K562 treated with DMSO at 1 percent for 12 hours (cell line): Measurements from ENCODE around the gene ZNF274. TPM values are rescaled to one million over a fixed set of nuclear protein-coding genes. Genes with fewer than 3 reads are reported as not detected.

Experiments
- total RNA-seq: library from RNA; unstranded; fragments of 300-600 nt; gene quantifications from 2 replicates; pipeline ENCODE4 v1.2.3, GENCODE V29; 2022; ENCODE audit not compliant: insufficient read depth

The ZNF274 gene
- 19.6 and 41.4 TPM in 2 replicates for total RNA-seq

GRCh38 chr19:58182989-58183816 lies at the start of gene ZNF274:
Gene ZNF274, plus strand, starts transcription at chr19:58183061. Its CDS starts 905 bp downstream, at chr19:58183966.

DNA sequence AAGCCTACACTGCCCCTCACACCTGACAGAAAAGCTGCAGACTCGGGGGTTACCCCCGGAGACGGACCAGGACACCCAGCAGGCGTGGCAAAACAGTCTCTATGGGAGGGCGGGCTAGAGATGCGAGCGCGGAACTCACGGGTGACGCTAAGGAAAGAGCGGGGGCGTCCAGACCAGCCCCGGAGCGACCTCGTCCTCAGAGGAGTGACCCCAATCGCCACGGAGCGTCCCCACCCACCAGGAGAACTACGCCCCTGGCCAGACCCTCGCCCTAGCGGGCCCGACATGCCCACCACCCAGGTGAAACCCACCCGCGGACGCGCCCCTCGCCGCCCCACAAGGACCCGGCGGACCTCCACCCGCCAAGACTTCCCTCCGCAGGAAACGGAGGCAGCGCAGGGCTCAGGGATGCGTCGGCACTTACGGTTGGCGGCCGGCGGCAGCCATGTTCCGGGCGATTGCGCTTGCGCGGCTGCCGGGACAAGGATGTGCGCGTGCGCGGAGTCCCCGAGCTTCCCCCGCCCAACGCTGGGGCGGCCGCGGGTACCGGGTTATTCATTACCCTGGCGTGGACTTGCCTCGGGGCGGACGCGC lies 32.4 kb upstream of the ZNF274 start, which contains the start of gene ZNF329:
ZNF329 (minus strand) TSS at position 462 of the 594 bp plus-strand sequence. CDS start 21,286 bp downstream, outside the sequence.

GRCh38 chr19:58228585-58229254 lies 45.9 kb downstream of the ZNF274 start, which contains the start of gene ZNF544:
Gene ZNF544, plus strand, starts transcription at chr19:58228914. Its CDS starts 15,110 bp downstream, at chr19:58244024.

Other genes with a start within 250 kb of the ZNF274 start
- gene ZNF418, start 247.7 kb upstream of the ZNF274 start, total RNA-seq, result 0.49 TPM in 1 of 2 replicates, not detected in the other
- gene ZNF256, start 235.4 kb upstream of the ZNF274 start, total RNA-seq, result 0.33 TPM in 1 of 2 replicates, not detected in the other
- not detected in 2 replicates for gene C19orf18, start 208.5 kb upstream of the ZNF274 start, total RNA-seq
- 3.5 TPM in 1 of 2 replicates, not detected in the other for gene ZNF606, start 180.2 kb upstream of the ZNF274 start, total RNA-seq
- gene ZSCAN1, start 149.0 kb upstream of the ZNF274 start, total RNA-seq, result not detected in 2 replicates
- not detected in 2 replicates for gene ZNF135, start 123.8 kb upstream of the ZNF274 start, total RNA-seq
- 5.5 and 9.2 TPM in 2 replicates for gene ZSCAN18, start 84.8 kb upstream of the ZNF274 start, total RNA-seq
- 2.2 and 2.6 TPM in 2 replicates for gene ZNF329, start 32.3 kb upstream of the ZNF274 start, total RNA-seq
- gene ZNF544, start 45.9 kb downstream of the ZNF274 start, total RNA-seq, result 19.2 and 86.8 TPM in 2 replicates
- 1.1 and 2.3 TPM in 2 replicates for gene ZNF8, start 95.9 kb downstream of the ZNF274 start, total RNA-seq
- gene ERVK3-1, start 122.3 kb downstream of the ZNF274 start, total RNA-seq, result 88.3 and 106 TPM in 2 replicates
- 1.4 and 3.5 TPM in 2 replicates for gene ZSCAN22, start 143.9 kb downstream of the ZNF274 start, total RNA-seq
- 45.3 and 79.2 TPM in 2 replicates for gene A1BG, start 170.4 kb downstream of the ZNF274 start, total RNA-seq
- gene ZNF497, start 179.7 kb downstream of the ZNF274 start, total RNA-seq, result 2.4 and 4.5 TPM in 2 replicates
- 3.3 and 3.6 TPM in 2 replicates for gene ZNF837, start 198.0 kb downstream of the ZNF274 start, total RNA-seq
- gene RPS5, start 204.2 kb downstream of the ZNF274 start, total RNA-seq, result 4,498 and 7,272 TPM in 2 replicates
- not detected in 2 replicates for gene RNF225, start 212.6 kb downstream of the ZNF274 start, total RNA-seq
- 7.4 and 21.7 TPM in 2 replicates for gene ZNF584, start 225.6 kb downstream of the ZNF274 start, total RNA-seq